MM.1S (cell line): ENCODE data around the gene ARL8B.

Experiments
- DNase-seq: peaks from one replicate; pipeline ENCODE4 v3.0.0-alpha.2; 2015
- H2AFZ ChIP-seq: fragments of 300-600 bp; sonication (generic); 2 replicates; pipeline ENCODE4 v1.6.0; 2016; ENCODE audit warnings: antibody characterized with exemption, low read length
- H3F3A ChIP-seq: fragments of 300-600 bp; sonication (generic); 2 replicates; pipeline ENCODE4 v1.6.1; 2016; ENCODE audit warnings: mild to moderate bottlenecking, antibody characterized with exemption, low read length, moderate library complexity, mixed read lengths; ENCODE audit not compliant: insufficient read depth
- H3K27ac ChIP-seq: fragments of 300-600 bp; sonication (generic); 2 replicates; pipeline ENCODE4 v1.5.1; 2016; ENCODE audit warnings: mild to moderate bottlenecking, low read length
- H3K27me3 ChIP-seq: fragments of 300-600 bp; sonication (generic); replicated peaks from 2 replicates; pipeline ENCODE4 v1.6.0; 2016; ENCODE audit warnings: low read length; ENCODE audit not compliant: insufficient read depth
- H3K36me3 ChIP-seq: fragments of 300-600 bp; sonication (generic); replicated peaks from 2 replicates; pipeline ENCODE4 v1.6.1; 2016; ENCODE audit warnings: mild to moderate bottlenecking, low read length, mixed read lengths; ENCODE audit not compliant: insufficient read depth
- H3K4me1 ChIP-seq: fragments of 300-600 bp; sonication (generic); 2 replicates; pipeline ENCODE4 v1.6.1; 2016; ENCODE audit warnings: low read length, mixed read lengths
- H3K4me2 ChIP-seq: fragments of 300-600 bp; sonication (generic); 2 replicates; pipeline ENCODE4 v1.6.0; 2016; ENCODE audit warnings: low read depth, low read length
- H3K4me3 ChIP-seq: fragments of 300-600 bp; sonication (generic); 2 replicates; pipeline ENCODE4 v1.5.1; 2016; ENCODE audit warnings: low read length, mixed read lengths
- H3K79me2 ChIP-seq: fragments of 300-600 bp; sonication (generic); 2 replicates; pipeline ENCODE4 v1.6.1; 2016; ENCODE audit warnings: mixed run types, low read length, mixed read lengths
- H3K9ac ChIP-seq: fragments of 300-600 bp; sonication (generic); 2 replicates; pipeline ENCODE4 v1.6.1; 2016; ENCODE audit warnings: low read length, mixed read lengths
- H3K9me2 ChIP-seq: fragments of 300-600 bp; sonication (generic); replicated peaks from 2 replicates; pipeline ENCODE4 v1.6.1; 2016; ENCODE audit warnings: mild to moderate bottlenecking, low read length, mixed read lengths; ENCODE audit not compliant: insufficient read depth
- H3K9me3 ChIP-seq: fragments of 300-600 bp; sonication (generic); replicated peaks from 2 replicates; pipeline ENCODE4 v1.6.1; 2016; ENCODE audit warnings: mild to moderate bottlenecking, low read length, mixed read lengths; ENCODE audit not compliant: insufficient read depth
- H4K20me1 ChIP-seq: fragments of 300-600 bp; sonication (generic); 2 replicates; pipeline ENCODE4 v1.6.1; 2016; ENCODE audit warnings: mild to moderate bottlenecking, low read length, moderate library complexity, mixed read lengths; ENCODE audit not compliant: insufficient read depth
- EZH2 ChIP-seq: fragments of 300-600 bp; sonication (generic); optimal IDR thresholded peaks from 2 replicates; pipeline ENCODE3; 2017; ENCODE audit warnings: low read depth, mild to moderate bottlenecking, antibody characterized with exemption, low read length, mixed read lengths
- EZH2phosphoT487 ChIP-seq: fragments of 300-600 bp; sonication (generic); IDR thresholded peaks from 2 replicates; pipeline ENCODE4 v1.6.1; 2018; ENCODE audit warnings: antibody characterized with exemption, low read length
- TF ChIP-seq, protein P1 (sequence below): fragments of 300-600 bp; sonication (generic); IDR thresholded peaks from 2 replicates; pipeline ENCODE4 v1.5.1; 2016; ENCODE audit warnings: antibody characterized with exemption, low read length, mixed read lengths

The ARL8B gene

DNA sequence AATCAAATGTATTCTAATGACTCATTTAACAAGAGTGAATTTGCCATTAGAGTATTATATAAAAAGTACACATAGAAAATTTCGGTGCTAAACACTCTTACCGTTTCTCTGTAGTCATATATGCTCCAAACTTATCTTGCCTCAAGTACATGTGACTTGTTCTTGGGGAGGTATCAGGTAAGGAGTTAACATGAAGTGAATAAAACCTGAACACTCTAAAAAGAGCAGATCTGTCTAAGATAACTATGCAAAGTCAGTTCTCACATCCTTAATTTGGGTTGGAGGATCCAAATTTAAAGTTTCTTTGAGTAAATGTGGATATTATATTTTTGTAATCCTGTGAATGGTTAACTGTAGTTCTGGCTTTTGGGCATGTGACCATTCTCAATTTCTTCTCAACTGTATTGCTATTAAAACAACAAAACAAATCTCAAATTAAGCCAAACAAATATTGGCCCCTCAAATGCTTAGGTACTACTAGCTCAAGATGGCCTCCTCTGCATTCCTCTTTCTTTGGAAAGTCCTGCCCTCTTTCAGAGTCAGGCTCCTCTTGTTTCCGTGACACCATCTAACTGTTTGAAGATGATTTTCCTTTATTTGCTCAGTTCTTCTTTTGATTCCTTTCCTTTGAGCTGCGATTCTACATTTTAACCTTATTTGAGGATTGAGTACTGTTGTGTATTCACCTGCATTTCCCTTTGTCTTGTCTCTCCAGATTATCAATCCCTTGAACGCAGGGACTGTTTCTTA is 69.6 kb downstream of the ARL8B start:
- peak overlapping the region; percentile 98 for H3K27ac ChIP-seq

GRCh38 chr3:5192571-5193365 is 70.7 kb downstream of the ARL8B start:
- Histone ChIP-seq H3K27me3 (no peaks in the 10 kb centered on the region), H3K36me3 (peaks cover 8% of the 10 kb centered on the region; the same call in 1 of the 2 replicates), H3K4me3 (peak overlapping the region; percentile 95), H4K20me1 (no peaks in the 10 kb centered on the region), H2AFZ (no peak overlapping the region), H3K79me2 (peaks cover 91% of the 10 kb centered on the region), H3K9me2 (no peaks in the 10 kb centered on the region), H3K4me1 (peaks cover 56% of the 10 kb centered on the region), H3K9ac (peak overlapping the region; percentile 100), H3K9me3 (no peaks in the 10 kb centered on the region), H3K4me2 (peak overlapping the region; percentile 87), H3F3A (peaks cover 91% of the 10 kb centered on the region), H3K27ac (peak overlapping the region; percentile 98; the same call in 1 of the 2 replicates)
- TF ChIP-seq, protein P1, sequence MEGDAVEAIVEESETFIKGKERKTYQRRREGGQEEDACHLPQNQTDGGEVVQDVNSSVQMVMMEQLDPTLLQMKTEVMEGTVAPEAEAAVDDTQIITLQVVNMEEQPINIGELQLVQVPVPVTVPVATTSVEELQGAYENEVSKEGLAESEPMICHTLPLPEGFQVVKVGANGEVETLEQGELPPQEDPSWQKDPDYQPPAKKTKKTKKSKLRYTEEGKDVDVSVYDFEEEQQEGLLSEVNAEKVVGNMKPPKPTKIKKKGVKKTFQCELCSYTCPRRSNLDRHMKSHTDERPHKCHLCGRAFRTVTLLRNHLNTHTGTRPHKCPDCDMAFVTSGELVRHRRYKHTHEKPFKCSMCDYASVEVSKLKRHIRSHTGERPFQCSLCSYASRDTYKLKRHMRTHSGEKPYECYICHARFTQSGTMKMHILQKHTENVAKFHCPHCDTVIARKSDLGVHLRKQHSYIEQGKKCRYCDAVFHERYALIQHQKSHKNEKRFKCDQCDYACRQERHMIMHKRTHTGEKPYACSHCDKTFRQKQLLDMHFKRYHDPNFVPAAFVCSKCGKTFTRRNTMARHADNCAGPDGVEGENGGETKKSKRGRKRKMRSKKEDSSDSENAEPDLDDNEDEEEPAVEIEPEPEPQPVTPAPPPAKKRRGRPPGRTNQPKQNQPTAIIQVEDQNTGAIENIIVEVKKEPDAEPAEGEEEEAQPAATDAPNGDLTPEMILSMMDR: no peak
- TF ChIP-seq EZH2 (no peak), EZH2phosphoT487 (no peak)
- DNase-seq: no peak

More for the DNA sequence above, 69.6 kb downstream of the ARL8B start:
- Histone ChIP-seq H2AFZ (no peak overlapping the region), H3K9me3 (no peaks in the 10 kb centered on the region), H3K4me3 (peak overlapping the region; percentile 95), H3K4me2 (peak overlapping the region; percentile 87), H3K9me2 (no peaks in the 10 kb centered on the region), H3K27me3 (no peaks in the 10 kb centered on the region), H3F3A (peaks cover 85% of the 10 kb centered on the region), H3K36me3 (peaks cover 8% of the 10 kb centered on the region; the same call in 1 of the 2 replicates), H3K9ac (peak overlapping the region; percentile 100), H3K79me2 (peaks cover 97% of the 10 kb centered on the region), H3K4me1 (peaks cover 48% of the 10 kb centered on the region), H4K20me1 (no peaks in the 10 kb centered on the region)
- TF ChIP-seq EZH2 (no peak), EZH2phosphoT487 (no peak)
- TF ChIP-seq, protein P1: no peak
- DNase-seq: peak; percentile 43

DNA sequence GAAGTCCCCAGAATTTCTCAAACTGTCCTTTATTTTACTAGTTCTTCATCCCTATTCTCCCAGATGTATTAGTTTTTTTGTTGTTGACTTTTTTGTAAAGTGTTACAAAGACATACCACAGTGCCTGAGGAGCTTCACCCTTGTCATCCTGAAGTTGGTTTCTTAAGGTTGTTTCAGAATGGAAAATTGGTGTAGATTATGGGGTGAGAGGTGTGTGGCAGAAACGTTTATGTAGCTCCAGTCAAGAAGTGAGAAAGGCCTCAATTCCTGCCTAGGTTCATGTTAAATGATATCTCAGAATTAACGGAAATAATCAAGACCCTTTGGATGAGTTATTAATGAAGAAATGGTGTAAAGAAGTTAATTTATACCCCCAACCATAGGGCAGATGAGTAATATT is 72.2 kb downstream of the ARL8B start:
- H3K27me3 ChIP-seq: no peaks in the 10 kb centered on the region
- H4K20me1 ChIP-seq: no peaks in the 10 kb centered on the region
- peaks cover 8% of the 10 kb centered on the region; the same call in 1 of the 2 replicates for H3K36me3 ChIP-seq
- no peaks in the 10 kb centered on the region for H3K9me3 ChIP-seq
- H3F3A ChIP-seq: peaks cover 97% of the 10 kb centered on the region
- DNase-seq: peak; percentile 24
- no peaks in the 10 kb centered on the region for H3K9me2 ChIP-seq
- H3K9ac ChIP-seq: peak overlapping the region; percentile 70
- H3K4me2 ChIP-seq: peak overlapping the region; percentile 66
- H3K4me1 ChIP-seq: peaks cover 72% of the 10 kb centered on the region
- H3K27ac ChIP-seq: peak overlapping the region; percentile 98
- no peak overlapping the region; the same call in none of the 2 replicates for H3K4me3 ChIP-seq
- TF ChIP-seq EZH2 (no peak), EZH2phosphoT487 (no peak)
- TF ChIP-seq, protein P1: no peak
- peaks cover 89% of the 10 kb centered on the region for H3K79me2 ChIP-seq
- no peak overlapping the region for H2AFZ ChIP-seq
